Measurements from ENCODE around the gene TMPRSS6.

The TMPRSS6 gene

DNA sequence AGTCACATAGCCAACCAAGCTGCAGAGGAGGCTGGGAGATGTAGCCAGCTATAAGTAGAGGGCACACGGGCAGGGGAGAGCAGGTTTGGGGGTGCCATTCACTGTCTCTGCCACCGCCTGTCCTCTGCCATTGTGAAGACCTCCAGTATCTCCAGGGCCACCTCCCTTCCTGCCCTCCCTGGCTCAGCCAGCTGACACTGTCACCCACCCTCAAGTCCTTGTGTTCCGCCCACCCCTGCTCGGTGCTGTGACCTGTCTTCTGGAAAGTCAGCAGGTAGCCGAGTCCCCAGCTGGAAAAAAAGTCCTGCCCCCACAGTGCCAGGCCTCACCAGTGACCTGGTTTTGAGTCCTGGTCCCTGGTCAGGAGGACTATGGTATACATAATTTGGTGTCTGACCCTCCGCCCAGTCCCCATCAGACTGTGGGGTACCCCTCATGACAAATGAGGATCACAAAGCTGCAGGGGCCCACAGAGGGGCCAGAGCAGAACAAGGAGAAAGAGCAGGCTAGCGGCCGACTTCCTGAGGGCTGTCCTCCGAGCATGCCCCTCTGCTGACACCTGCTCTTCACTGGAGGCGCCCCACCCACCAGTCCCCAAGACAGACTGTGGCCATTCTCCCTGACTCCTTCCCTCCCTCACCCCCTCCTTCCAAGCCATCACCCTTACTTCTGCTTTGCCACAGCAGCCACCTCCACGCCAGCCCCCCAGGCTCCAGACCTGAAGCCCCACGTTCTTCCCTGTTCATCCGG, 47.3 kb upstream of the TMPRSS6 start:
- Histone ChIP-seq H3K27me3 (ENCODE audit: insufficient read depth, low read length) (peaks cover 19% of the 10 kb centered on the region; the same call in 1 of the 2 replicates), H3F3A (ENCODE audit: insufficient read depth, low read length) (no peaks in the 10 kb centered on the region), H3K4me1 (ENCODE audit: insufficient read depth, low read length, severe bottlenecking) (no peaks in the 10 kb centered on the region), H3K4me2 (ENCODE audit: low read length) (no peak overlapping the region), H3K9ac (ENCODE audit: low read length) (no peak overlapping the region), H3K36me3 (ENCODE audit: insufficient read depth, low read length) (peaks cover 6% of the 10 kb centered on the region; the same call in 1 of the 2 replicates), H3K9me3 (ENCODE audit: low read length) (peaks cover 8% of the 10 kb centered on the region), H3K27ac (ENCODE audit: low read depth, low read length, poor library complexity, severe bottlenecking) (no peak overlapping the region), H3K79me2 (ENCODE audit: insufficient read depth, low read length) (no peaks in the 10 kb centered on the region), H4K20me1 (ENCODE audit: insufficient read depth, low read length) (no peaks in the 10 kb centered on the region), H3K9me2 (ENCODE audit: low read depth, low read length) (no peaks in the 10 kb centered on the region), H3K4me3 (ENCODE audit: low read depth, low read length, poor library complexity, severe bottlenecking) (no peak overlapping the region), H2AFZ (ENCODE audit: low read length) (no peak overlapping the region)
- no peak for TF ChIP-seq CTCF (IDR thresholded peaks at IDR 0.05; ENCODE audit: low read length)
- no peak for TF ChIP-seq EZH2 (IDR thresholded peaks at IDR 0.05; ENCODE audit: borderline replicate concordance, low read length)

GRCh38 chr22:37155971-37156370, 46.5 kb upstream of the TMPRSS6 start:
- Histone ChIP-seq H3K9me3 (ENCODE audit: low read length) (peaks cover 9% of the 10 kb centered on the region; the same call in 1 of the 2 replicates), H2AFZ (ENCODE audit: low read length) (no peak overlapping the region), H4K20me1 (ENCODE audit: insufficient read depth, low read length) (no peaks in the 10 kb centered on the region), H3K9ac (ENCODE audit: low read length) (no peak overlapping the region), H3F3A (ENCODE audit: insufficient read depth, low read length) (no peaks in the 10 kb centered on the region), H3K4me3 (ENCODE audit: low read depth, low read length, poor library complexity, severe bottlenecking) (no peak overlapping the region), H3K9me2 (ENCODE audit: low read depth, low read length) (no peaks in the 10 kb centered on the region), H3K27ac (ENCODE audit: low read depth, low read length, poor library complexity, severe bottlenecking) (no peak overlapping the region), H3K36me3 (ENCODE audit: insufficient read depth, low read length) (no peaks in the 10 kb centered on the region), H3K79me2 (ENCODE audit: insufficient read depth, low read length) (no peaks in the 10 kb centered on the region), H3K4me2 (ENCODE audit: low read length) (no peak overlapping the region), H3K4me1 (ENCODE audit: insufficient read depth, low read length, severe bottlenecking) (no peaks in the 10 kb centered on the region), H3K27me3 (ENCODE audit: insufficient read depth, low read length) (peaks cover 17% of the 10 kb centered on the region; the same call in 1 of the 2 replicates)
- TF ChIP-seq CTCF (IDR thresholded peaks at IDR 0.05; ENCODE audit: low read length) (no peak), EZH2 (IDR thresholded peaks at IDR 0.05; ENCODE audit: borderline replicate concordance, low read length) (no peak)

DNA sequence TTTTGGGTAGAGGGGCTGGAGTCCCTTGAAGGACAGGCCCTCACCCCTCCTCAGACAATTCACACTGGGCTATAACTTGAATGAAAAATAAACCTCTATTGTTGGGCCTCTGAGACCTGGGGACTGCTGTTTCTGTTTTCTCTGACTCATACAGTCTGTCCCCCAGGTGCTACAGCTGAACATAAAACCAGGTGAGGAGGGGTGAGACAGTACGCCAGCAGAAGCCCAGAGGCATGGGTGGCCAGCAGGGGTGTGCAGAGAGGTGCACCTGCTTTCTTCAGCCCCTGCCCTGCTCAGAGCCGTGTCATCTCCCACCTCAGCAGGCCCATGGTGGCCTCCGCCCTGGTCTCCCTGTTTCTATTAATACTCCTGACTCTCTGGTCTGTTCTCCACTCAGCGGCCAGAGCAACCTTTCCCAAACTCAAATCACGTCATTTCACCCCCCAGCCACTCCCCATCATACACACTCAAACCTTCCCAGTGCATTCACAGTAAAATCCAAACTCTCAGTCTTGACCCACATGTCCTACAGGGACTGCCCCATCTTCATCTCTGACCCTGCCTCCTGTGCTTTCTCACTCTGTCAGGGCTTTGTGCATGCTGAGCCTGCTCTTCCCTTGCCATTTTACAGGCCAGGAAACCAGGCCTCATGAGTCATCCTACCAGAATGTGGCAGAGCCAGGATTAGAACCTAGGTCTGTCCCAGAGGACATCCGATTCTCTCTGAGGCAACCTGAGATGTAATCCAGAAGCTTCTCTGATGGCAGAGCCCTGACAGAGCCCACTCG, 45.6 kb upstream of the TMPRSS6 start:
- H3K9ac ChIP-seq (ENCODE audit: low read length): no peak overlapping the region
- H4K20me1 ChIP-seq (ENCODE audit: insufficient read depth, low read length): no peaks in the 10 kb centered on the region
- H3K79me2 ChIP-seq (ENCODE audit: insufficient read depth, low read length): no peaks in the 10 kb centered on the region
- no peaks in the 10 kb centered on the region for H3F3A ChIP-seq (ENCODE audit: insufficient read depth, low read length)
- no peak overlapping the region for H3K4me2 ChIP-seq (ENCODE audit: low read length)
- H3K27ac ChIP-seq (ENCODE audit: low read depth, low read length, poor library complexity, severe bottlenecking): no peak overlapping the region
- H2AFZ ChIP-seq (ENCODE audit: low read length): no peak overlapping the region
- peaks cover 21% of the 10 kb centered on the region; the same call in 1 of the 2 replicates for H3K27me3 ChIP-seq (ENCODE audit: insufficient read depth, low read length)
- no peaks in the 10 kb centered on the region for H3K36me3 ChIP-seq (ENCODE audit: insufficient read depth, low read length)
- no peak overlapping the region for H3K4me3 ChIP-seq (ENCODE audit: low read depth, low read length, poor library complexity, severe bottlenecking)
- H3K9me2 ChIP-seq (ENCODE audit: low read depth, low read length): no peaks in the 10 kb centered on the region
- H3K4me1 ChIP-seq (ENCODE audit: insufficient read depth, low read length, severe bottlenecking): no peaks in the 10 kb centered on the region
- TF ChIP-seq CTCF (IDR thresholded peaks at IDR 0.05; ENCODE audit: low read length) (no peak), EZH2 (IDR thresholded peaks at IDR 0.05; ENCODE audit: borderline replicate concordance, low read length) (no peak)
- peaks cover 9% of the 10 kb centered on the region; the same call in 1 of the 2 replicates for H3K9me3 ChIP-seq (ENCODE audit: low read length)
